Lung (tissue), 12 donors: ENCODE data around the gene LUC7L2. TPM values are rescaled to one million over a fixed set of nuclear protein-coding genes. Genes with fewer than 3 reads are reported as not detected.

Experiments
- ATAC-seq: fragments of 200-7000 bp; cut with Tn5 transposase; one replicate; pipeline ENCODE4 v1.9.1; 2020; ENCODE audit warnings: moderate number of reproducible peaks; ENCODE audit not compliant: insufficient read depth, low FRiP score
- DNase-seq, 3 donors: peaks; one replicate each; pipeline ENCODE4 v3.0.0-alpha.2; 2013 to 2017
- H3K27ac ChIP-seq, 2 donors: one replicate each; pipeline ENCODE4 v1.5.1; 2013; ENCODE audit warnings: mild to moderate bottlenecking in 2 of 2, moderate library complexity in 2 of 2, control low read depth in 1 of 2, inconsistent platforms in 1 of 2, low read depth in 1 of 2, low read length in 1 of 2
- H3K27me3 ChIP-seq, 3 donors: one replicate each; pipeline ENCODE4 v1.5.1; 2013; ENCODE audit warnings: low read length in 2 of 3; ENCODE audit not compliant: control insufficient read depth in 3 of 3, insufficient read depth in 3 of 3
- H3K36me3 ChIP-seq, 4 donors: one replicate each; pipeline ENCODE4 v1.5.1; 2013; ENCODE audit warnings: low read length in 4 of 4, mild to moderate bottlenecking in 1 of 4, moderate library complexity in 1 of 4; ENCODE audit not compliant: control insufficient read depth in 4 of 4, insufficient read depth in 4 of 4
- H3K4me1 ChIP-seq, 5 donors: one replicate each; pipeline ENCODE4 v1.5.1; 2013; ENCODE audit warnings: low read length in 5 of 5, mild to moderate bottlenecking in 2 of 5, moderate library complexity in 1 of 5; ENCODE audit not compliant: control insufficient read depth in 5 of 5, insufficient read depth in 5 of 5
- H3K4me3 ChIP-seq: one replicate; pipeline ENCODE4 v1.5.1; 2013; ENCODE audit warnings: mild to moderate bottlenecking, control low read depth, moderate library complexity
- H3K9ac ChIP-seq, 2 donors: one replicate each; pipeline ENCODE4 v1.5.1; 2013; ENCODE audit warnings: low read length in 2 of 2, control low read depth in 1 of 2; ENCODE audit not compliant: insufficient read depth in 1 of 2
- H3K9me3 ChIP-seq, 4 donors: one replicate each; pipeline ENCODE4 v1.5.1; 2013; ENCODE audit warnings: low read length in 3 of 4, mild to moderate bottlenecking in 1 of 4, moderate library complexity in 1 of 4; ENCODE audit not compliant: control insufficient read depth in 4 of 4, insufficient read depth in 3 of 4
- CTCF ChIP-seq: IDR thresholded peaks from 2 replicates; pipeline ENCODE4 v1.5.1; 2012; ENCODE audit warnings: mild to moderate bottlenecking; ENCODE audit errors: control extremely low read depth, extremely low read depth
- WGBS, 2 donors: extraction: QIAGEN DNeasy Blood & Tissue Kit; methylation state at CpG; one replicate each; pipeline ENCODE4 v1.1.7; 2013; 5-methylcytosine and 5-hydroxymethylcytosine counted together
- polyA plus RNA-seq, 2 donors: library from polyadenylated mRNA; stranded (reverse); fragments of 200-250 nt; gene quantifications; one replicate each; pipeline ENCODE4 v1.2.1, GENCODE V29; 2013
- total RNA-seq, 2 donors: library from RNA; depleted of rRNA in 1 of 2; stranded (reverse); fragments of >200 nt in 1 of 2; gene quantifications; one replicate each; pipeline ENCODE4 v1.2.1, GENCODE V29; 2014 to 2021
- donor health status: control.
- donor health status: control.
- donor health status: Bipolar disorder and iron deficiency.
- donor health status: healthy.
- donor health status: DM: yes; HTN: yes; CAD: no.

Gene LUC7L2
- total and polyA plus RNA-seq, 4 donors, result 35.1 to 95.4 (median 67.3) TPM

GRCh38 chr7:139341058-139341775, 18.5 kb upstream of the LUC7L2 start, which contains the start of gene FMC1:
Gene FMC1, plus strand, starts transcription at chr7:139341337. Its CDS starts 48 bp downstream, at chr7:139341385.
- DNase-seq, result peak; percentile 96 to 98 (median 97)
- 0% methylated on average over 54 of the region's 54 CpGs for WGBS, 2 donors
- H3K27me3 ChIP-seq, result no peaks in the 10 kb centered on the region
- peaks cover 0 to 2% (median 0%) of the 10 kb centered on the region in 4 donors for H3K36me3 ChIP-seq
- H3K4me3 ChIP-seq, result peak within 1 kb of the TSS; percentile 85
- peaks cover 3 to 14% (median 6%) of the 10 kb centered on the region in 5 donors for H3K4me1 ChIP-seq
- H3K9me3 ChIP-seq, result no peaks in the 10 kb centered on the region
- peak within 1 kb of the TSS; percentile 98 to 99 for H3K9ac ChIP-seq
- peak; percentile 80 for ATAC-seq
- TF ChIP-seq CTCF, result peak; percentile 18
- H3K27ac ChIP-seq, result peak within 1 kb of the TSS; percentile 98 to 100

- no peaks in the 10 kb centered on the region for H3K27me3 ChIP-seq
- DNase-seq, result no peak
- H3K4me3 ChIP-seq, result peak overlapping the region; percentile 26
- 0% methylated on average over 9 of the region's 9 CpGs for WGBS, 2 donors
- peak overlapping the region; percentile 98 to 99 for H3K9ac ChIP-seq
- H3K27ac ChIP-seq, result peak overlapping the region; percentile 98 to 100
- TF ChIP-seq CTCF, result no peak
- no peak for ATAC-seq
- H3K36me3 ChIP-seq, result peaks cover 0 to 8% (median under 1%) of the 10 kb centered on the region in 4 donors
- H3K4me1 ChIP-seq, result peaks cover 3 to 14% (median 6%) of the 10 kb centered on the region in 5 donors
- no peaks in the 10 kb centered on the region for H3K9me3 ChIP-seq
Observed at GRCh38 chr7:139341776-139342226, 17.9 kb upstream of the LUC7L2 start.

- WGBS, 2 donors, result 85 to 91% methylated on average over 1 of the region's 1 CpG
- H3K9ac ChIP-seq, result no peak overlapping the region
- ATAC-seq, result no peak
Observed at GRCh38 chr7:139345042-139345441, 14.7 kb upstream of the LUC7L2 start.

More at GRCh38 chr7:139345042-139345441, 14.7 kb upstream of the LUC7L2 start:
- Histone ChIP-seq H3K4me1 (peaks cover 3 to 14% (median 6%) of the 10 kb centered on the region in 5 donors), H3K27me3 (no peaks in the 10 kb centered on the region), H3K36me3 (peaks cover 2 to 15% (median 4%) of the 10 kb centered on the region in 4 donors), H3K9me3 (no peaks in the 10 kb centered on the region), H3K27ac (no peak overlapping the region), H3K4me3 (no peak overlapping the region)
- TF ChIP-seq CTCF, result no peak
- DNase-seq, result no peak
